Measurements from ENCODE around the gene STRBP. TPM values are rescaled to one million over a fixed set of nuclear protein-coding genes. Genes with fewer than 3 reads are reported as not detected.

STRBP gene
- total and polyA plus RNA-seq, 9 of the 15 experiments (the other 6 are each of a cell fraction or from before 2014, with no cell fraction given) = 27.7 to 84.0 (median 70.2) TPM

DNA sequence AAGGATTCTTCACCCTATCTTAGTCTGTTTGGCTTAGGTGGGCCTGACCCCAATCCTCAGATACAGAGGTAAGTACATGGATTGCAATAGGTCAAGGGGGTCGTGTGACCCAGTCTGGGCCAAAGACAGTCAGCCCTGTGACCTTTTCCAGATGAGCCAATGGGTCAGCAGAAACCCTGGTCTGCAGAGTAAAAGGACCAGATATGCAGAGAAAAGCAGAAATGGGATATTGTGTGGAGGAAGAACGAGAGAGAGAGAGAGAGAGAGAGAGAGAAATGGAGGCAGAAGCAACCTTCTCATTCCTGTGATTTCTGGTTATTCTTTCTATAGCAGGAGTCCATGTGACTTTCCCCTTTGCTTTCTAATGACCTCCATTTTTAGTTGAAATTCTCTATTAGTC, 47.2 kb upstream of the STRBP start:
- TF ChIP-seq LEF1 (IDR thresholded peaks at IDR 0.05) (no peak), FOXM1 (IDR thresholded peaks at IDR 0.05; ENCODE audit: low read depth) (no peak), FOXM1 (CRISPR knock-in tag; IDR thresholded peaks at IDR 0.05; ENCODE audit: low read depth) (no peak), GATAD2B (IDR thresholded peaks at IDR 0.05; ENCODE audit: borderline replicate concordance) (0 out of 2 replicates have a peak, but pooled peaks have one; percentile 13), KAT7 (CRISPR knock-in tag; IDR thresholded peaks at IDR 0.05; ENCODE audit: borderline replicate concordance) (no peak), ZNF133 (CRISPR knock-in tag; IDR thresholded peaks at IDR 0.05) (no peak), GABPB2 (CRISPR knock-in tag; conservative IDR thresholded peaks at IDR 0.05) (no peak), ZNF444 (CRISPR knock-in tag; IDR thresholded peaks at IDR 0.05) (no peak)
- TF ChIP-seq, protein P1, sequence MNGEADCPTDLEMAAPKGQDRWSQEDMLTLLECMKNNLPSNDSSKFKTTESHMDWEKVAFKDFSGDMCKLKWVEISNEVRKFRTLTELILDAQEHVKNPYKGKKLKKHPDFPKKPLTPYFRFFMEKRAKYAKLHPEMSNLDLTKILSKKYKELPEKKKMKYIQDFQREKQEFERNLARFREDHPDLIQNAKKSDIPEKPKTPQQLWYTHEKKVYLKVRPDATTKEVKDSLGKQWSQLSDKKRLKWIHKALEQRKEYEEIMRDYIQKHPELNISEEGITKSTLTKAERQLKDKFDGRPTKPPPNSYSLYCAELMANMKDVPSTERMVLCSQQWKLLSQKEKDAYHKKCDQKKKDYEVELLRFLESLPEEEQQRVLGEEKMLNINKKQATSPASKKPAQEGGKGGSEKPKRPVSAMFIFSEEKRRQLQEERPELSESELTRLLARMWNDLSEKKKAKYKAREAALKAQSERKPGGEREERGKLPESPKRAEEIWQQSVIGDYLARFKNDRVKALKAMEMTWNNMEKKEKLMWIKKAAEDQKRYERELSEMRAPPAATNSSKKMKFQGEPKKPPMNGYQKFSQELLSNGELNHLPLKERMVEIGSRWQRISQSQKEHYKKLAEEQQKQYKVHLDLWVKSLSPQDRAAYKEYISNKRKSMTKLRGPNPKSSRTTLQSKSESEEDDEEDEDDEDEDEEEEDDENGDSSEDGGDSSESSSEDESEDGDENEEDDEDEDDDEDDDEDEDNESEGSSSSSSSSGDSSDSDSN (IDR thresholded peaks at IDR 0.05; ENCODE audit: borderline replicate concordance in 1 of 2, low read depth in 2 of 2, low read length in 2 of 2) = no peak
- TF ChIP-seq, protein P2, sequence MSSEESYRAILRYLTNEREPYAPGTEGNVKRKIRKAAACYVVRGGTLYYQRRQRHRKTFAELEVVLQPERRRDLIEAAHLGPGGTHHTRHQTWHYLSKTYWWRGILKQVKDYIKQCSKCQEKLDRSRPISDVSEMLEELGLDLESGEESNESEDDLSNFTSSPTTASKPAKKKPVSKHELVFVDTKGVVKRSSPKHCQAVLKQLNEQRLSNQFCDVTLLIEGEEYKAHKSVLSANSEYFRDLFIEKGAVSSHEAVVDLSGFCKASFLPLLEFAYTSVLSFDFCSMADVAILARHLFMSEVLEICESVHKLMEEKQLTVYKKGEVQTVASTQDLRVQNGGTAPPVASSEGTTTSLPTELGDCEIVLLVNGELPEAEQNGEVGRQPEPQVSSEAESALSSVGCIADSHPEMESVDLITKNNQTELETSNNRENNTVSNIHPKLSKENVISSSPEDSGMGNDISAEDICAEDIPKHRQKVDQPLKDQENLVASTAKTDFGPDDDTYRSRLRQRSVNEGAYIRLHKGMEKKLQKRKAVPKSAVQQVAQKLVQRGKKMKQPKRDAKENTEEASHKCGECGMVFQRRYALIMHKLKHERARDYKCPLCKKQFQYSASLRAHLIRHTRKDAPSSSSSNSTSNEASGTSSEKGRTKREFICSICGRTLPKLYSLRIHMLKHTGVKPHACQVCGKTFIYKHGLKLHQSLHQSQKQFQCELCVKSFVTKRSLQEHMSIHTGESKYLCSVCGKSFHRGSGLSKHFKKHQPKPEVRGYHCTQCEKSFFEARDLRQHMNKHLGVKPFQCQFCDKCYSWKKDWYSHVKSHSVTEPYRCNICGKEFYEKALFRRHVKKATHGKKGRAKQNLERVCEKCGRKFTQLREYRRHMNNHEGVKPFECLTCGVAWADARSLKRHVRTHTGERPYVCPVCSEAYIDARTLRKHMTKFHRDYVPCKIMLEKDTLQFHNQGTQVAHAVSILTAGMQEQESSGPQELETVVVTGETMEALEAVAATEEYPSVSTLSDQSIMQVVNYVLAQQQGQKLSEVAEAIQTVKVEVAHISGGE (CRISPR knock-in tag; IDR thresholded peaks at IDR 0.05) = no peak
- FAIRE-seq = no peak
- no peaks in the 10 kb centered on the region for H3K9me3 ChIP-seq (replicated peaks; ENCODE audit: control insufficient read depth, insufficient read depth, low read depth, low read length)
- H3K4me2 ChIP-seq (ENCODE audit: insufficient read depth, low read length) = no peak overlapping the region
- H4K20me1 ChIP-seq (replicated peaks; ENCODE audit: control insufficient read depth, insufficient read depth, low read length) = no peaks in the 10 kb centered on the region
- BruUV-seq (replicated peaks) = no TSS peak
- peaks cover 22 to 27% of the 10 kb centered on the region in 2 experiments; a peak in 4 of 5 replicates for H3K4me1 ChIP-seq (replicated peaks in 1 of 2; ENCODE audit: control insufficient read depth in 2 of 2, insufficient read depth in 2 of 2, low read length in 2 of 2)
- no peaks in the 10 kb centered on the region; a peak in 1 of 5 replicates for H3K27me3 ChIP-seq (ENCODE audit: control insufficient read depth in 2 of 2, insufficient read depth in 2 of 2, low read length in 2 of 2)
- no peaks in the 10 kb centered on the region for H3K79me2 ChIP-seq (ENCODE audit: control insufficient read depth, insufficient read depth, low read length)
- H3K36me3 ChIP-seq (ENCODE audit: control insufficient read depth, insufficient read depth, low read length) = no peaks in the 10 kb centered on the region
- H3K9ac ChIP-seq (ENCODE audit: insufficient read depth in 1 of 2, low read depth in 2 of 2, low read length in 2 of 2) = 0 out of 4 replicates have a peak overlapping the region, but pooled peaks of 1 of the 2 experiments have one; percentile 39
- intact Hi-C loops (cut with micrococcal nuclease) (no loop called here), in situ Hi-C loops (cut with MboI) (no loop called here)
- no peak for ATAC-seq
- ChIA-PET POLR2A (interaction anchor here (1.5 kb wide), 1 partner anchor 10 kb away, joined by 5 read pairs; no protein-coding TSS in a partner anchor), CTCF (ENCODE audit: low intra/inter-chr PET ratio) (no interaction called here)
- H3K9me1 ChIP-seq (ENCODE audit: control insufficient read depth, insufficient read depth, low read length) = no peaks in the 10 kb centered on the region
- peak overlapping the region; percentile 57; the same call in 1 of the 3 replicates for H3K27ac ChIP-seq (ENCODE audit: extremely low read depth, low read depth, low read length)
- H2AFZ ChIP-seq (ENCODE audit: low read depth, low read length) = peak overlapping the region; percentile 100; the same call in 1 of the 2 replicates
- peak in 1 of 4 experiments; percentile 4 for DNase-seq (ENCODE audit: extremely low read depth in 1 of 4, low spot score in 3 of 4)
- H3K4me3 ChIP-seq = no peak overlapping the region
- WGBS (ENCODE audit: insufficient coverage, low coverage, missing lambda C conversion rate) = 45% methylated on average over 2 of the region's 2 CpGs

All from K562 (cell line).